ENCODE data around the gene MCRIP2. TPM values are rescaled to one million over a fixed set of nuclear protein-coding genes. Genes with fewer than 3 reads are reported as not detected.
A peak's percentile ranks its signal among the peaks of the same experiment; 100 is the strongest.

The MCRIP2 gene
- total and polyA plus RNA-seq, 2 of the 8 experiments (the other 6 are each of a cell fraction or from before 2014, with no cell fraction given), result 45.4 to 75.5 TPM

- H2BK15ac ChIP-seq (ENCODE audit: low read length), result 0 out of 2 replicates have a peak overlapping the region, but pooled peaks have one; percentile 40
- H2BK20ac ChIP-seq (ENCODE audit: low read length), result no peak overlapping the region
- no peak overlapping the region; the same call in 1 of the 2 replicates for H2BK5ac ChIP-seq (ENCODE audit: low read depth, low read length)
- H2BK120ac ChIP-seq (replicated peaks; ENCODE audit: low read depth, low read length), result no peak overlapping the region
- peak overlapping the region; percentile 98 for H4K91ac ChIP-seq (replicated peaks; ENCODE audit: insufficient read length, low read length)
- ChIA-PET POLR2A (ENCODE audit: partially characterized antibody) (interaction anchor here (1.4 to 17.4 kb wide), 4 partner anchors 13 to 59 kb away, joined by 4 to 214 read pairs (median 6); partner anchors contain the start of genes ANTKMT, JMJD8, RHBDL1 and STUB1), CTCF (ENCODE audit: partially characterized antibody) (interaction anchor here (0.6 to 11.3 kb wide), 19 partner anchors 10 to 278 kb away, joined by 3 to 104 read pairs (median 3); partner anchors contain the start of genes METTL26 and WDR90)
- peak overlapping the region; percentile 71 for H3K18ac ChIP-seq (ENCODE audit: extremely low read depth, low read length)
- H3K4ac ChIP-seq (replicated peaks; ENCODE audit: insufficient read length, low read depth, low read length), result peak overlapping the region; percentile 77
- H4K5ac ChIP-seq (ENCODE audit: insufficient read length, low read depth, low read length), result no peak overlapping the region
- H2BK12ac ChIP-seq (ENCODE audit: low read depth, low read length), result peak overlapping the region; percentile 19; the same call in 1 of the 2 replicates
- H3K27me3 ChIP-seq (replicated peaks in 1 of 4; ENCODE audit: control insufficient read depth in 3 of 4, extremely low read depth in 1 of 4, insufficient read depth in 3 of 4, low read length in 3 of 4), result no peaks in the 10 kb centered on the region
- DNase-seq (ENCODE audit: low read depth in 1 of 2, low spot score in 2 of 2) (no peak), FAIRE-seq (no peak)
- no peak overlapping the region for H3K4me3 ChIP-seq (ENCODE audit: extremely low read depth in 1 of 4, insufficient read depth in 2 of 4, low read depth in 3 of 4, low read length in 4 of 4)
- no peak overlapping the region for H2AK5ac ChIP-seq (ENCODE audit: low read depth, low read length)
- no peak overlapping the region for H3K56ac ChIP-seq (replicated peaks; ENCODE audit: insufficient read length, low read depth, low read length)
- no peaks in the 10 kb centered on the region for H3K9me3 ChIP-seq (ENCODE audit: insufficient read depth in 2 of 2, low read depth in 1 of 2, low read length in 1 of 2)
- H3K27ac ChIP-seq (ENCODE audit: low read depth, low read length), result no peak overlapping the region
- no peak overlapping the region for H3K9ac ChIP-seq (replicated peaks in 1 of 4; ENCODE audit: extremely low read depth in 1 of 4, low read depth in 3 of 4, low read length in 3 of 4)
- H4K8ac ChIP-seq (ENCODE audit: extremely low read depth, insufficient read depth, low read length), result peak overlapping the region; percentile 71; the same call in 1 of the 2 replicates
- no peaks in the 10 kb centered on the region for H3K79me2 ChIP-seq (ENCODE audit: control insufficient read depth in 1 of 2, insufficient read depth in 2 of 2, low read length in 2 of 2)
- WGBS, 2 experiments (ENCODE audit: extremely low coverage in 1 of 2, insufficient coverage in 1 of 2, insufficient read length in 1 of 2, insufficient replicate concordance in 2 of 2, low coverage in 1 of 2, low lambda C conversion rate in 2 of 2, missing lambda C conversion rate in 1 of 2), result 77% methylated on average over 33 of the region's 35 CpGs; no CpG with 5 or more reads in 1 of the 2 experiments
- H3K4me1 ChIP-seq (replicated peaks in 1 of 4; ENCODE audit: control insufficient read depth in 3 of 4, insufficient read depth in 4 of 4, low read length in 3 of 4), result peaks cover 0 to 8% (median 1%) of the 10 kb centered on the region in 4 experiments; a peak in 4 of 7 replicates
- H3K14ac ChIP-seq (ENCODE audit: insufficient read length), result no peak overlapping the region
- no peak overlapping the region for H2AFZ ChIP-seq (ENCODE audit: low read length)
- H3K23me2 ChIP-seq (ENCODE audit: low read depth, low read length), result no peaks in the 10 kb centered on the region
- H3K4me2 ChIP-seq (ENCODE audit: insufficient read depth in 1 of 2, low read depth in 2 of 2, low read length in 2 of 2), result peak overlapping the region in 1 of 2 experiments; percentile 53; a peak in 1 of 4 replicates
- H3K23ac ChIP-seq (ENCODE audit: insufficient read length), result no peak overlapping the region
- peaks cover 0 to 2% of the 10 kb centered on the region in 2 experiments for H4K20me1 ChIP-seq (replicated peaks in 1 of 2; ENCODE audit: control insufficient read depth in 1 of 2, insufficient read depth in 2 of 2, low read length in 2 of 2)
- H3K36me3 ChIP-seq (ENCODE audit: control insufficient read depth in 2 of 4, insufficient read depth in 4 of 4, low read length in 3 of 4), result peaks cover 0 to 19% (median 1%) of the 10 kb centered on the region in 4 experiments; a peak in 3 of 8 replicates
- no peaks in the 10 kb centered on the region for H3K79me1 ChIP-seq (ENCODE audit: low read depth, low read length)
- TF ChIP-seq BCL11A (IDR thresholded peaks at IDR 0.05; ENCODE audit: low read depth in 2 of 2, low read length in 2 of 2), result no peak
- TF ChIP-seq CBX5 (IDR thresholded peaks at IDR 0.05; ENCODE audit: low read depth, low read length), result no peak
- TF ChIP-seq POU5F1 (IDR thresholded peaks at IDR 0.05; ENCODE audit: low read depth, low read length), result no peak
- no peak for TF ChIP-seq SAP30 (IDR thresholded peaks at IDR 0.05; ENCODE audit: insufficient read depth, insufficient replicate concordance, low read length)
- no peak for TF ChIP-seq HDAC6 (IDR thresholded peaks at IDR 0.05; ENCODE audit: low read depth, low read length)
- no peak for TF ChIP-seq SUZ12 (IDR thresholded peaks at IDR 0.05; ENCODE audit: low read length)
- no peak for TF ChIP-seq ATF2 (IDR thresholded peaks at IDR 0.05; ENCODE audit: low read length)
- no peak for TF ChIP-seq SIN3A (conservative IDR thresholded peaks at IDR 0.05 in 1 of 2, IDR thresholded peaks at IDR 0.05 in 1 of 2; ENCODE audit: low read depth in 1 of 2, low read length in 2 of 2)
- no peak for TF ChIP-seq NRF1 (IDR thresholded peaks at IDR 0.05; ENCODE audit: low read depth, low read length)
- TF ChIP-seq GTF2F1 (IDR thresholded peaks at IDR 0.05; ENCODE audit: borderline replicate concordance, low read depth, low read length), result no peak
These were observed 19.7 kb downstream of the MCRIP2 start for GRCh38 chr16:661184-661821.

All from H1 (cell line).